ENCODE results near the gene GSDMA. TPM values are rescaled to one million over a fixed set of nuclear protein-coding genes. Genes with fewer than 3 reads are reported as not detected.

Gene GSDMA
- total and polyA plus RNA-seq, 3 donors from 2014 or later: 0.34 to 0.37 TPM; not detected in 1

DNA sequence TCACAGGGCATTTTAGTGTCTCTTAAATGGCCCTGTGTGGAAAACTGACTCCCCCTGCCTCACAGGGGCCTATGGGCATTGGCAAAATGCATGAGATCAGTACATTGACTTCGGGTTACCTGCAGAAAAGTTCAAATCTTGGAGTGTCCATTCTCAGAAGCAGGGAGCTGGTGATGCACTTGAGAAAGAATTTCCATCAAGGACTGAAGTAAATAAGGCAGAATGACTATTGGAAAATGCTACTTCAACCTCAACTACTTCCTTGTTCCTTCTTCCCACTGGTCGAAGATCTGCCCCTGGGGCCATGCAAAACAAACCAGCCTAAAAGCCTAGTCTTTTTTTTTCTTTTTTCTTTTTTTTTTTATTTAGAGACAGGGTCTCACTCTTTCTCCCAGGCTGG is 13.8 kb upstream of the GSDMA start:
- WGBS, 2 donors: 88 to 89% methylated on average over 2 of the region's 2 CpGs

DNA sequence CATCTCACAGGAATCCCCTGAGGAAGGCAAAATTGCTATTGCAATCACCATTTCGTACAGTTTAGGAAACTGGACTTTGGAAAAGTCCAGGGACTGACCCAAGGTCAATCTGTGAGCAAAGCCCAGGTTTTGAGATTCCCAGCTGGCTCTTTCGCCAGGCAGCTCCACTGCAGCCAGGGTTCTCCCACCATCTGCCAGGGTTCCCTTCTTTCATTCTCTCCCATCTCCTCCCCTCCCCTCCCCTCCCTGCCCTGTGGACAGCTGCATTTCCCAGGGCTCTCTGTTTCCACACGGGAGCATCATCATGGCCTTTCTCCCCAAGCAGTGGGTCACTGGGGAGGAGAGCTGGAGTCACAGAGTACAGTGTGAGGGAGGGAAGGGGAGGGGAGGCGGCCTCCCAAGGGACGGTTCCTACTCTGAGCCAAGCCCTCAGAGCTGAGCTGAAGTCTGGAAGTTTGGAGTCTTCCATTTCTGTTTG is 11.9 kb upstream of the GSDMA start:
- no peaks in the 10 kb centered on the region for H3K36me3 ChIP-seq (ENCODE audit: low read depth, missing control alignments)
- no peaks in the 10 kb centered on the region for H3K9me3 ChIP-seq
- H3K27ac ChIP-seq: no peak overlapping the region
- DNase-seq: no peak
- 30 to 46% methylated on average over 5 of the region's 5 CpGs for WGBS, 2 donors
- peaks cover 9% of the 10 kb centered on the region for H3K4me1 ChIP-seq
- no peak for TF ChIP-seq POLR2A (IDR thresholded peaks at IDR 0.05)
- TF ChIP-seq, protein P1, sequence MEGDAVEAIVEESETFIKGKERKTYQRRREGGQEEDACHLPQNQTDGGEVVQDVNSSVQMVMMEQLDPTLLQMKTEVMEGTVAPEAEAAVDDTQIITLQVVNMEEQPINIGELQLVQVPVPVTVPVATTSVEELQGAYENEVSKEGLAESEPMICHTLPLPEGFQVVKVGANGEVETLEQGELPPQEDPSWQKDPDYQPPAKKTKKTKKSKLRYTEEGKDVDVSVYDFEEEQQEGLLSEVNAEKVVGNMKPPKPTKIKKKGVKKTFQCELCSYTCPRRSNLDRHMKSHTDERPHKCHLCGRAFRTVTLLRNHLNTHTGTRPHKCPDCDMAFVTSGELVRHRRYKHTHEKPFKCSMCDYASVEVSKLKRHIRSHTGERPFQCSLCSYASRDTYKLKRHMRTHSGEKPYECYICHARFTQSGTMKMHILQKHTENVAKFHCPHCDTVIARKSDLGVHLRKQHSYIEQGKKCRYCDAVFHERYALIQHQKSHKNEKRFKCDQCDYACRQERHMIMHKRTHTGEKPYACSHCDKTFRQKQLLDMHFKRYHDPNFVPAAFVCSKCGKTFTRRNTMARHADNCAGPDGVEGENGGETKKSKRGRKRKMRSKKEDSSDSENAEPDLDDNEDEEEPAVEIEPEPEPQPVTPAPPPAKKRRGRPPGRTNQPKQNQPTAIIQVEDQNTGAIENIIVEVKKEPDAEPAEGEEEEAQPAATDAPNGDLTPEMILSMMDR (IDR thresholded peaks at IDR 0.05): no peak
- intact Hi-C loops (cut with DNase I; ENCODE audit: low total_unique reads): no loop called here
- H3K4me3 ChIP-seq: no peak overlapping the region
- H3K27me3 ChIP-seq: no peaks in the 10 kb centered on the region

More for the DNA sequence above, 13.8 kb upstream of the GSDMA start:
- TF ChIP-seq, protein P1 (IDR thresholded peaks at IDR 0.05): no peak
- TF ChIP-seq POLR2A (IDR thresholded peaks at IDR 0.05): no peak
- Histone ChIP-seq H3K27ac (no peak overlapping the region), H3K36me3 (ENCODE audit: low read depth, missing control alignments) (no peaks in the 10 kb centered on the region), H3K27me3 (no peaks in the 10 kb centered on the region), H3K4me3 (no peak overlapping the region), H3K9me3 (no peaks in the 10 kb centered on the region), H3K4me1 (peaks cover 9% of the 10 kb centered on the region)
- DNase-seq: no peak
- intact Hi-C loops (cut with DNase I; ENCODE audit: low total_unique reads): no loop called here

DNA sequence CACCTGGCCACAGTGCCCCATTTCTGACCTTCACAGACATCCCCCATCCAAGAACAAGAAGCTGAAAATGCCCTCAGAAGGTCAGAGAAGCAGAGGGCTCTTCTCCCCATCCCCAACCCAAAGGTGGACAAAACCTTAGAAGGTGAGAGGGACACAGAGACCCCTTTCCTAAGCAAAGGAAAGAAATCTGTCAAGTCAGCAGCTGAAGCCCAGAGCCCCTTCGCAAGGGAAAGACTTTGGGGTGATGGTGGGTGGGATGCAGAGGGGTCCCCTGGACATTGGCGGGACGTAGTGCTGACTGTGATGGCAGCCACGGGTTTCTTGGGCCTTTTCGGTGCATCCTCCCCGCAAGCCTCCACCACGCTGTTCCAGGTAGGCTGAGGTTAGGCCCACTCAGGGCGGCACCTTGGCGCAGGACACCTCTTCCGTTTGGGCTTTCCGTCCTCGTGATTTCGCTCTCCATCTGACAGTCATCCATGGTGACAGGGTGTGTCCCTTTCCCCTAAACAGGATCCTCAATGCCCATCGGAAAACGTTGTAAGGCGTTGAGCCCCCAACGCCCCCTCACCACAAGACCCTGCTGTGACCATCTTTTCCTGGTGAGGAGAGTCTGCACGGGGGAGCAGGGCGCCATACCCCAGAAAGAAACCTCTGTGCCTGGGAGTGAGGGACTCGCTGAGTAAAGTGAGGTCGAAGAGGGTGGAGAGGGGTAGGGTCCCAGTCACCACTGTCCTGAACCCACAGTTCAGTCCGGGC is 10.7 kb upstream of the GSDMA start:
- DNase-seq: no peak
- Histone ChIP-seq H3K4me3 (peak overlapping the region in 1 of 2 donors; percentile 56), H3K27me3 (no peaks in the 10 kb centered on the region), H3K9me3 (no peaks in the 10 kb centered on the region), H3K36me3 (ENCODE audit: low read depth, missing control alignments) (no peaks in the 10 kb centered on the region), H3K4me1 (peaks cover 9% of the 10 kb centered on the region), H3K27ac (no peak overlapping the region)
- intact Hi-C loops (cut with DNase I; ENCODE audit: low total_unique reads): no loop called here
- TF ChIP-seq POLR2A (IDR thresholded peaks at IDR 0.05): no peak
- TF ChIP-seq, protein P1 (IDR thresholded peaks at IDR 0.05): no peak
- WGBS, 2 donors: 53 to 60% methylated on average over 13 to 22 of the region's 22 CpGs

DNA sequence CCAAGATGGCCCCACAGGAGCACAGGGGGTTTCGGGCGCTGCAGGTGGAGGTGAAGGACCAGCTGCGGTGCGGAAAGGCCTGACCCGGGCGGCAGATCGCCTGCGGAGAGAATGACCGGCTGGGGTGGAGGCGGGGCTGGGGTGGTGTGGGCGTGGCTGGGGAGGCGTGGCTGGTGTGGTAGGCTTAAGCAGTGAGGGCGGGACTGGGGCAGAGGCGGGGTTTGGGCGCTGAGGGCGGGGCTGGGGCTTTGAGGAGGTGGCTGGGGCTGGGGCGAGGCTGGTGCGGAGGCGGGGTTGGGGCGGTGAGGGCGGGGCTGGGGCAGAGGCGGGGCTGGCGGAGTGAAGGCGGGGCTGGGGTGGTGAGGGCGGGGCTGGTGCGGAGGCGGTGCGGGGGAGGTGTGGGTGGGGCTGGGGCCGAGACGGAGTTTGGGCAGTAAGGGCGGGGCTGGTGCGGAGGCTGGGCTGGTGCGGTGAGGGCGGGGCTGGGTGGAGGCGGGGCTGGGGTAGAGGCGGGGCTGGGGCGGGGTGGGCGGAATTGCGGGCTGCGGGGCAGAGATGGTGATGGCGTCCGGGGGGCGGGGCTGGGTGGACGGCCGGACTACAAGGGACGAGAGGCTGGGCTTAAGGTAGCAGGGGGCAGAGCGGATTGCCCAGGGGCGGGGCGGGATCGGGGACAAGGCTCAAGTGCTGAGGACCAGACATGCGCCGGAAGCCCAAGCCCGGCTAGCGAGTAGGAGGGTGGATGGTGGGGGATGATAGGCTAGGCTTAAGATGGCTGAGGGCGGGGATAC is 9.9 kb upstream of the GSDMA start:
- H3K36me3 ChIP-seq (ENCODE audit: low read depth, missing control alignments): no peaks in the 10 kb centered on the region
- H3K4me1 ChIP-seq: peaks cover 9% of the 10 kb centered on the region
- peak; percentile 98 for DNase-seq
- intact Hi-C loops (cut with DNase I; ENCODE audit: low total_unique reads): no loop called here
- TF ChIP-seq, protein P1 (IDR thresholded peaks at IDR 0.05): no peak
- no peak for TF ChIP-seq POLR2A (IDR thresholded peaks at IDR 0.05)
- peak overlapping the region; percentile 11 to 31 for H3K27ac ChIP-seq
- H3K4me3 ChIP-seq: peak overlapping the region; percentile 53 to 56
- no peaks in the 10 kb centered on the region for H3K27me3 ChIP-seq
- 2 to 3% methylated on average over 26 to 47 of the region's 55 CpGs for WGBS, 2 donors
- no peaks in the 10 kb centered on the region for H3K9me3 ChIP-seq
